ENCODE measurements around the gene PRKCA. TPM values are rescaled to one million over a fixed set of nuclear protein-coding genes. Genes with fewer than 3 reads are reported as not detected.

Gene PRKCA
- total RNA-seq, 1 donor from 2014 or later, result 4.7 TPM

- DNase-seq (ENCODE audit: low read depth), result no peak
- FAIRE-seq, result no peak
- Histone ChIP-seq H3K36me3 (ENCODE audit: control insufficient read depth, insufficient read depth, low read length) (no peaks in the 10 kb centered on the region), H3K27me3 (ENCODE audit: control insufficient read depth, insufficient read depth, low read length) (peaks cover 7% of the 10 kb centered on the region), H3K4me3 (ENCODE audit: low read depth, low read length) (no peak overlapping the region)
- no peak for TF ChIP-seq CTCF (IDR thresholded peaks at IDR 0.05; ENCODE audit: insufficient read depth, low read length, severe bottlenecking)
These were observed 528.0 kb downstream of the PRKCA start for GRCh38 chr17:66830451-66830850.

GRCh38 chr17:66831383-66832210 lies 529.2 kb downstream of the PRKCA start:
- FAIRE-seq (no peak), DNase-seq (ENCODE audit: low read depth) (no peak)
- Histone ChIP-seq H3K4me3 (ENCODE audit: low read depth, low read length) (no peak overlapping the region), H3K36me3 (ENCODE audit: control insufficient read depth, insufficient read depth, low read length) (no peaks in the 10 kb centered on the region), H3K27me3 (ENCODE audit: control insufficient read depth, insufficient read depth, low read length) (peaks cover 7% of the 10 kb centered on the region)
- no peak for TF ChIP-seq CTCF (IDR thresholded peaks at IDR 0.05; ENCODE audit: insufficient read depth, low read length, severe bottlenecking)

- no peak for DNase-seq (ENCODE audit: low read depth)
These were observed 530.8 kb downstream of the PRKCA start for GRCh38 chr17:66833201-66833600.

GRCh38 chr17:66834426-66834918 lies 532.1 kb downstream of the PRKCA start:
- Histone ChIP-seq H3K27me3 (ENCODE audit: control insufficient read depth, insufficient read depth, low read length) (peaks cover 7% of the 10 kb centered on the region), H3K36me3 (ENCODE audit: control insufficient read depth, insufficient read depth, low read length) (no peaks in the 10 kb centered on the region), H3K4me3 (ENCODE audit: low read depth, low read length) (no peak overlapping the region)
- no peak for DNase-seq (ENCODE audit: low read depth)
- FAIRE-seq, result no peak
- no peak for TF ChIP-seq CTCF (IDR thresholded peaks at IDR 0.05; ENCODE audit: insufficient read depth, low read length, severe bottlenecking)

More at GRCh38 chr17:66833201-66833600, 530.8 kb downstream of the PRKCA start:
- H3K36me3 ChIP-seq (ENCODE audit: control insufficient read depth, insufficient read depth, low read length), result no peaks in the 10 kb centered on the region
- peaks cover 7% of the 10 kb centered on the region for H3K27me3 ChIP-seq (ENCODE audit: control insufficient read depth, insufficient read depth, low read length)
- H3K4me3 ChIP-seq (ENCODE audit: low read depth, low read length), result no peak overlapping the region
- TF ChIP-seq CTCF (IDR thresholded peaks at IDR 0.05; ENCODE audit: insufficient read depth, low read length, severe bottlenecking), result no peak
- FAIRE-seq, result no peak

GRCh38 chr17:66834919-66835454 lies 532.6 kb downstream of the PRKCA start, which contains the start of gene CACNG5:
Gene CACNG5 (plus strand): TSS chr17:66835117. CDS start chr17:66877333, 42,216 bp downstream.
- H3K36me3 ChIP-seq (ENCODE audit: control insufficient read depth, insufficient read depth, low read length), result no peaks in the 10 kb centered on the region
- FAIRE-seq, result no peak
- H3K4me3 ChIP-seq (ENCODE audit: low read depth, low read length), result no peak within 1 kb of the TSS
- no peak for DNase-seq (ENCODE audit: low read depth)
- no peak for TF ChIP-seq CTCF (IDR thresholded peaks at IDR 0.05; ENCODE audit: insufficient read depth, low read length, severe bottlenecking)
- H3K27me3 ChIP-seq (ENCODE audit: control insufficient read depth, insufficient read depth, low read length), result peaks cover 7% of the 10 kb centered on the region
